Activated CD8-positive, alpha-beta memory T cell treated with anti-CD3 and anti-CD28 coated beads for 24 hours (primary cell): Measurements from ENCODE around the gene LBP.
"Not testable (repeated sequence)": the region's sequence is repeated elsewhere in the genome, so short reads cannot be mapped to it uniquely, and the experiment has no call there.

Source experiments
- DNase-seq: peaks from one replicate; pipeline ENCODE4 v3.0.0-alpha.2; 2020

LBP gene

GRCh38 chr20:38354227-38354626 is 7.9 kb downstream of the LBP start:
- no peak for DNase-seq

- DNase-seq, result no peak
These were observed 9.1 kb downstream of the LBP start for GRCh38 chr20:38355161-38356012.

GRCh38 chr20:38357653-38358207 is 11.4 kb downstream of the LBP start:
- DNase-seq, result no peak

GRCh38 chr20:38358556-38358955 is 12.3 kb downstream of the LBP start:
- no peak for DNase-seq

- DNase-seq, result no peak
These were observed 16.9 kb downstream of the LBP start for GRCh38 chr20:38363004-38363747.

- no peak for DNase-seq
These were observed 23.1 kb downstream of the LBP start for GRCh38 chr20:38369389-38369788.

GRCh38 chr20:38372806-38373205 is 26.5 kb downstream of the LBP start:
- DNase-seq, result no peak

GRCh38 chr20:38373231-38373867 is 27.1 kb downstream of the LBP start:
- DNase-seq, result no peak

- no peak for DNase-seq
These were observed 27.6 kb downstream of the LBP start for GRCh38 chr20:38373898-38374297.

GRCh38 chr20:38377039-38377685 is 30.9 kb downstream of the LBP start:
- no peak for DNase-seq

- DNase-seq, result not testable (repeated sequence)
These were observed 31.6 kb downstream of the LBP start for GRCh38 chr20:38377838-38378237.

- no peak for DNase-seq
These were observed 36.9 kb downstream of the LBP start for GRCh38 chr20:38383147-38383546.

- no peak for DNase-seq
These were observed 39.7 kb downstream of the LBP start for GRCh38 chr20:38386004-38386403.

- no peak for DNase-seq
These were observed 40.6 kb downstream of the LBP start for GRCh38 chr20:38386851-38387250.

GRCh38 chr20:38387953-38388352 is 41.7 kb downstream of the LBP start:
- DNase-seq, result no peak

GRCh38 chr20:38392356-38392755 is 46.1 kb downstream of the LBP start:
- DNase-seq, result no peak

- DNase-seq, result no peak
These were observed 47.0 kb downstream of the LBP start for GRCh38 chr20:38393259-38393658.

- no peak for DNase-seq
These were observed 48.9 kb downstream of the LBP start for GRCh38 chr20:38395165-38395564.

GRCh38 chr20:38395751-38396395 is 49.6 kb downstream of the LBP start:
- DNase-seq, result not testable (repeated sequence)

- no peak for DNase-seq
These were observed 55.8 kb downstream of the LBP start for GRCh38 chr20:38402089-38402488.

GRCh38 chr20:38402816-38403215 is 56.5 kb downstream of the LBP start:
- DNase-seq, result no peak

GRCh38 chr20:38404016-38404415 is 57.7 kb downstream of the LBP start:
- no peak for DNase-seq
